Pulmonary artery endothelial cell (primary cell): ENCODE results near the gene ANKRD13D. TPM values are rescaled to one million over a fixed set of nuclear protein-coding genes. Genes with fewer than 3 reads are reported as not detected.

Experiments used
- total RNA-seq: library from RNA; depleted of rRNA; stranded (reverse); fragments of >200 nt; gene quantifications from 2 replicates; pipeline ENCODE4 v1.2.3, GENCODE V29; 2014

ANKRD13D gene
- total RNA-seq, 1 donor from 2014 or later, result 27.0 TPM

Other genes starting within 250 kb of the ANKRD13D start
- gene RHOD, start 232.5 kb upstream of the ANKRD13D start, total RNA-seq, result 4.2 and 10.6 TPM in 2 replicates
- gene KDM2A, start 170.0 kb upstream of the ANKRD13D start, total RNA-seq, result 33.0 and 49.2 TPM in 2 replicates
- 35.7 and 49.5 TPM in 2 replicates for gene GRK2, start 22.8 kb upstream of the ANKRD13D start, total RNA-seq
- gene SSH3, start 14.2 kb downstream of the ANKRD13D start, total RNA-seq, result 7.6 and 7.7 TPM in 2 replicates
- gene POLD4, start 64.2 kb downstream of the ANKRD13D start, total RNA-seq, result 22.9 and 29.2 TPM in 2 replicates
- gene CLCF1, start 84.3 kb downstream of the ANKRD13D start, total RNA-seq, result 1.6 and 2.2 TPM in 2 replicates
- gene RAD9A, start 102.7 kb downstream of the ANKRD13D start, total RNA-seq, result 5.0 and 5.3 TPM in 2 replicates
- gene PPP1CA, start 112.6 kb downstream of the ANKRD13D start, total RNA-seq, result 239 and 250 TPM in 2 replicates
- not detected in 2 replicates for gene TBC1D10C, start 114.8 kb downstream of the ANKRD13D start, total RNA-seq
- gene CARNS1, start 126.4 kb downstream of the ANKRD13D start, total RNA-seq, result 0.07 TPM in 1 of 2 replicates, not detected in the other
- gene RPS6KB2, start 139.2 kb downstream of the ANKRD13D start, total RNA-seq, result 46.2 and 54.3 TPM in 2 replicates
- 0.14 and 0.40 TPM in 2 replicates for gene PTPRCAP, start 148.4 kb downstream of the ANKRD13D start, total RNA-seq
- gene CORO1B, start 154.2 kb downstream of the ANKRD13D start, total RNA-seq, result 154 and 169 TPM in 2 replicates
- not detected in 2 replicates for gene GPR152, start 163.4 kb downstream of the ANKRD13D start, total RNA-seq
- 0.04 and 0.33 TPM in 2 replicates for gene CABP4, start 166.1 kb downstream of the ANKRD13D start, total RNA-seq
- gene TMEM134, start 179.9 kb downstream of the ANKRD13D start, total RNA-seq, result 14.4 and 15.7 TPM in 2 replicates
- 77.2 and 91.2 TPM in 2 replicates for gene AIP, start 193.7 kb downstream of the ANKRD13D start, total RNA-seq
- gene PITPNM1, start 216.1 kb downstream of the ANKRD13D start, total RNA-seq, result 15.5 and 16.4 TPM in 2 replicates
- 14.8 and 23.0 TPM in 2 replicates for gene CDK2AP2, start 218.9 kb downstream of the ANKRD13D start, total RNA-seq
- not detected in 2 replicates for gene CABP2, start 234.1 kb downstream of the ANKRD13D start, total RNA-seq